KOPT-K1 (cell line): ENCODE results near the gene ADCY1.

Experiments used
- H3K27ac ChIP-seq: fragments of 200-600 bp; sonication (generic); 2 replicates; pipeline ENCODE4 v1.5.1; 2016; ENCODE audit warnings: antibody characterized with exemption, mild to moderate bottlenecking, low read depth, low read length; ENCODE audit not compliant: poor library complexity, severe bottlenecking
- H3K36me3 ChIP-seq: fragments of 200-600 bp; sonication (generic); 2 replicates; pipeline ENCODE4 v1.5.1; 2017; ENCODE audit warnings: antibody characterized with exemption, mild to moderate bottlenecking, low read length, moderate library complexity; ENCODE audit not compliant: insufficient read depth
- H3K9me3 ChIP-seq: fragments of 200-600 bp; sonication (generic); 2 replicates; pipeline ENCODE4 v1.5.1; 2017; ENCODE audit warnings: antibody characterized with exemption, low read length, mild to moderate bottlenecking; ENCODE audit not compliant: insufficient read depth, poor library complexity, severe bottlenecking

The ADCY1 gene

GRCh38 chr7:45689011-45689796 lies 115.0 kb downstream of the ADCY1 start:
- H3K27ac ChIP-seq = no peak overlapping the region
- no peaks in the 10 kb centered on the region for H3K36me3 ChIP-seq
- H3K9me3 ChIP-seq = no peaks in the 10 kb centered on the region

GRCh38 chr7:45689797-45690761 lies 115.9 kb downstream of the ADCY1 start:
- Histone ChIP-seq H3K9me3 (no peaks in the 10 kb centered on the region), H3K27ac (no peak overlapping the region), H3K36me3 (no peaks in the 10 kb centered on the region)

GRCh38 chr7:45690762-45691150 lies 116.6 kb downstream of the ADCY1 start:
- Histone ChIP-seq H3K9me3 (no peaks in the 10 kb centered on the region), H3K27ac (no peak overlapping the region), H3K36me3 (no peaks in the 10 kb centered on the region)

GRCh38 chr7:45691155-45691656 lies 117.0 kb downstream of the ADCY1 start:
- H3K27ac ChIP-seq = no peak overlapping the region
- H3K36me3 ChIP-seq = no peaks in the 10 kb centered on the region
- no peaks in the 10 kb centered on the region for H3K9me3 ChIP-seq

GRCh38 chr7:45692031-45692430 lies 117.9 kb downstream of the ADCY1 start:
- no peak overlapping the region for H3K27ac ChIP-seq
- H3K9me3 ChIP-seq = no peaks in the 10 kb centered on the region
- no peaks in the 10 kb centered on the region for H3K36me3 ChIP-seq

- no peaks in the 10 kb centered on the region for H3K9me3 ChIP-seq
- no peaks in the 10 kb centered on the region for H3K36me3 ChIP-seq
- no peak overlapping the region for H3K27ac ChIP-seq
These were observed 121.3 kb downstream of the ADCY1 start for GRCh38 chr7:45695249-45695995.

- Histone ChIP-seq H3K9me3 (no peaks in the 10 kb centered on the region), H3K36me3 (no peaks in the 10 kb centered on the region), H3K27ac (no peak overlapping the region)
These were observed 122.3 kb downstream of the ADCY1 start for GRCh38 chr7:45696476-45696875.

GRCh38 chr7:45697576-45698136 lies 123.5 kb downstream of the ADCY1 start:
- Histone ChIP-seq H3K36me3 (no peaks in the 10 kb centered on the region), H3K27ac (no peak overlapping the region), H3K9me3 (no peaks in the 10 kb centered on the region)

- H3K9me3 ChIP-seq = no peaks in the 10 kb centered on the region
- H3K36me3 ChIP-seq = no peaks in the 10 kb centered on the region
These were observed 124.3 kb downstream of the ADCY1 start for GRCh38 chr7:45698303-45699014.

GRCh38 chr7:45699015-45699309 lies 124.8 kb downstream of the ADCY1 start:
- Histone ChIP-seq H3K27ac (no peak overlapping the region), H3K9me3 (no peaks in the 10 kb centered on the region), H3K36me3 (no peaks in the 10 kb centered on the region)

More at GRCh38 chr7:45698303-45699014, 124.3 kb downstream of the ADCY1 start:
- no peak overlapping the region for H3K27ac ChIP-seq

- H3K36me3 ChIP-seq = no peaks in the 10 kb centered on the region
- no peaks in the 10 kb centered on the region for H3K9me3 ChIP-seq
- H3K27ac ChIP-seq = no peak overlapping the region
These were observed 125.7 kb downstream of the ADCY1 start for GRCh38 chr7:45699726-45700390.

- Histone ChIP-seq H3K9me3 (no peaks in the 10 kb centered on the region), H3K36me3 (no peaks in the 10 kb centered on the region), H3K27ac (no peak overlapping the region)
These were observed 126.4 kb downstream of the ADCY1 start for GRCh38 chr7:45700556-45700955.

GRCh38 chr7:45701701-45702510 lies 127.7 kb downstream of the ADCY1 start:
- Histone ChIP-seq H3K9me3 (no peaks in the 10 kb centered on the region), H3K27ac (no peak overlapping the region), H3K36me3 (no peaks in the 10 kb centered on the region)
